ENCODE data around the gene CD27.

Gene CD27

DNA sequence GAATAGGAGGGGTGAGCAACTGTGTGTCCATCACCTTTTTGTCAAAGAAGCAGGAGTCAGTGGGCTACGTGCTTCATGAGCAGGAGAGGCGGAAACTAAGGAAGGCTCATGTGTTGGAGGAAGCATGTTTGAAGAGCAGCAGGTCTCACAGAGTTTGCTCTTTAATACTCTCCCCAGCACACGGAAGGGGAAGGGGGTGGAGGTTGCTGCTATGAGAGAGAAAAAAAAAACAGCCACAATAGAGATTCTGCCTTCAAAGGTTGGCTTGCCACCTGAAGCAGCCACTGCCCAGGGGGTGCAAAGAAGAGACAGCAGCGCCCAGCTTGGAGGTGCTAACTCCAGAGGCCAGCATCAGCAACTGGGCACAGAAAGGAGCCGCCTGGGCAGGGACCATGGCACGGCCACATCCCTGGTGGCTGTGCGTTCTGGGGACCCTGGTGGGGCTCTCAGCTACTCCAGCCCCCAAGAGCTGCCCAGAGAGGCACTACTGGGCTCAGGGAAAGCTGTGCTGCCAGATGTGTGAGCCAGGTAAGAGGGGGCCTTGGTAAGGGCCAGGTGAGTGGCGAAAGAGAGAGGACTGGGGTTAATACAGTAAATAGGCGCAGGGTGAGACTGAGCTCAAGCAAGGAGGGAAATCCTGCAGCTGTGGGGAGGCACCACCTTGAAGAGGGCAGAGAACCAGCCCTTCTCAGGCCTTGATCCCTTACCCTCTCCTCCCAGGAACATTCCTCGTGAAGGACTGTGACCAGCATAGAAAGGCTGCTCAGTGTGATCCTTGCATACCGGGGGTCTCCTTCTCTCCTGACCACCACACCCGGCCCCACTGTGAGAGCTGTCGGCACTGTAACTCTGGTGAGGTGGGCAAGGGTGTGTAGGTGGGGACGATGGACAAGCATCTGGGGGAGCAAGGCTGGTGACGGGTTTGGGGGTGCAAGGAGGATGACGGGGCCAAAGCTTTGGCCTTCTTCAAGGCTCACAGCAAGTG lies at the start of gene CD27:
Gene CD27 (plus strand): TSS at position 252 of the 985 bp plus-strand sequence. CDS start 141 bp downstream, at position 393.
- no peak for TF ChIP-seq CTCF (IDR thresholded peaks at IDR 0.05; ENCODE audit: low read depth, low read length, missing control alignments)

GRCh38 chr12:6396031-6396430 lies 48.7 kb upstream of the CD27 start:
- DNase-seq (ENCODE audit: low read depth): no peak

More for the DNA sequence above, at the start of gene CD27:
- H3K4me3 ChIP-seq (ENCODE audit: low read depth, low read length): peak within 1 kb of the TSS; percentile 71
- no peak for DNase-seq (ENCODE audit: low read depth)

GRCh38 chr12:6399884-6400644 lies 44.7 kb upstream of the CD27 start:
- no peak for TF ChIP-seq CTCF (IDR thresholded peaks at IDR 0.05; ENCODE audit: low read depth, low read length, missing control alignments)
- H3K4me3 ChIP-seq (ENCODE audit: low read depth, low read length): no peak overlapping the region
- DNase-seq (ENCODE audit: low read depth): no peak

More at GRCh38 chr12:6396031-6396430, 48.7 kb upstream of the CD27 start:
- H3K4me3 ChIP-seq (ENCODE audit: low read depth, low read length): no peak overlapping the region
- TF ChIP-seq CTCF (IDR thresholded peaks at IDR 0.05; ENCODE audit: low read depth, low read length, missing control alignments): no peak

GRCh38 chr12:6404390-6404789 lies 40.4 kb upstream of the CD27 start:
- no peak for TF ChIP-seq CTCF (IDR thresholded peaks at IDR 0.05; ENCODE audit: low read depth, low read length, missing control alignments)
- no peak overlapping the region for H3K4me3 ChIP-seq (ENCODE audit: low read depth, low read length)
- no peak for DNase-seq (ENCODE audit: low read depth)

GRCh38 chr12:6405963-6406362 lies 38.8 kb upstream of the CD27 start:
- no peak for DNase-seq (ENCODE audit: low read depth)
- TF ChIP-seq CTCF (IDR thresholded peaks at IDR 0.05; ENCODE audit: low read depth, low read length, missing control alignments): no peak
- H3K4me3 ChIP-seq (ENCODE audit: low read depth, low read length): no peak overlapping the region

DNA sequence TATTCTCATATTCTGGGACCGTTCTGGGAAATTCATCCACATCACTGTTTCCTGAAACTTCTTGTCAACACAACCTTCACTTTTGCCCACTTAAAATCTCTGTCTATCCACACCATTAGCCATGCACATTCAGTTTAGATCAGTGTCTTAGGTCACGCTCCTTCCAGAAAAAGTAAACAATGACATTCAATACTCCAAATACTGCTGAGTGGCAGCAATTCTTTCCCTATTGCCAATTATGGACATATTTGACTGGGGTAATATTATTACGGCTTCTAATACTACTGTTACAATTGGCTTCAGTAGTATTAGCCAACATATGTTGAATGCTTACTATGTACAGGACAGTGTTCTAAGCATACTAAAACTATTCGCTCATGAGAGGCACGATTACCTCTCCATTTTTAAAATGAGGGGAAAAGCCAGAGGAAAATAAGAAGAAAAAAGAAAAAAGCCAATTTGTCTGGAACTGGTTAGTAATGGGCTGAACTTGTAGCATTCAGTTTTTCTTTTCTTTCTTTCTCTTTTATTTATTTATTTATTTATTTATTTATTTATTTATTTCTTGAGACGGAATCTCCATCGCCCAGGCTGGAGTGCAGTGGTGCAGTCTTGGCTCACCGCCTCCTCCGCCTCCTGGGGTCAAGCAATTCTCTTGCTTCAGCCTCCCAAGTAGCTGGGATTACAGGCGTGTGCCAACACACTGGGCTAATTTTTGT lies 37.4 kb upstream of the CD27 start:
- H3K4me3 ChIP-seq (ENCODE audit: low read depth, low read length): no peak overlapping the region
- TF ChIP-seq CTCF (IDR thresholded peaks at IDR 0.05; ENCODE audit: low read depth, low read length, missing control alignments): no peak
- no peak for DNase-seq (ENCODE audit: low read depth)

Data from GM12864 (cell line).